ENCODE results near the gene KRT79.
"Not testable (repeated sequence)": the region's sequence is repeated elsewhere in the genome, so short reads cannot be mapped to it uniquely, and the experiment has no call there.

Gene KRT79

GRCh38 chr12:52806821-52807543 is 27.1 kb downstream of the KRT79 start:
- DNase-seq (ENCODE audit: low read depth) = no peak

GRCh38 chr12:52806169-52806811 is 27.8 kb downstream of the KRT79 start:
- no peak for DNase-seq (ENCODE audit: low read depth)

GRCh38 chr12:52805739-52806138 is 28.4 kb downstream of the KRT79 start:
- DNase-seq (ENCODE audit: low read depth) = no peak

GRCh38 chr12:52805000-52805399 is 29.1 kb downstream of the KRT79 start:
- DNase-seq (ENCODE audit: low read depth) = no peak

- DNase-seq (ENCODE audit: low read depth) = no peak
Observed at GRCh38 chr12:52802442-52802841, 31.7 kb downstream of the KRT79 start.

GRCh38 chr12:52801773-52802172 is 32.3 kb downstream of the KRT79 start:
- DNase-seq (ENCODE audit: low read depth) = no peak

GRCh38 chr12:52800259-52800917 is 33.7 kb downstream of the KRT79 start:
- DNase-seq (ENCODE audit: low read depth) = no peak

- DNase-seq (ENCODE audit: low read depth) = no peak
Observed at GRCh38 chr12:52799505-52800211, 34.5 kb downstream of the KRT79 start.

- no peak for DNase-seq (ENCODE audit: low read depth)
Observed at GRCh38 chr12:52798671-52799504, 35.2 kb downstream of the KRT79 start.

- peak; percentile 43 for DNase-seq (ENCODE audit: low read depth)
Observed at GRCh38 chr12:52798003-52798670, 36.0 kb downstream of the KRT79 start.

GRCh38 chr12:52797529-52797894 is 36.6 kb downstream of the KRT79 start:
- no peak for DNase-seq (ENCODE audit: low read depth)

- DNase-seq (ENCODE audit: low read depth) = no peak
Observed at GRCh38 chr12:52796839-52797528, 37.1 kb downstream of the KRT79 start.

GRCh38 chr12:52796429-52796794 is 37.7 kb downstream of the KRT79 start:
- DNase-seq (ENCODE audit: low read depth) = no peak

- DNase-seq (ENCODE audit: low read depth) = no peak
Observed at GRCh38 chr12:52795694-52796428, 38.2 kb downstream of the KRT79 start, which contains the start of gene KRT3. KRT3 (minus strand) TSS chr12:52796117; CDS start chr12:52796042, 75 bp downstream.

- DNase-seq (ENCODE audit: low read depth) = not testable (repeated sequence)
Observed at GRCh38 chr12:52795332-52795674, 38.8 kb downstream of the KRT79 start.

- no peak for DNase-seq (ENCODE audit: low read depth)
Observed at GRCh38 chr12:52794479-52795331, 39.4 kb downstream of the KRT79 start.

GRCh38 chr12:52792185-52793029 is 41.7 kb downstream of the KRT79 start:
- DNase-seq (ENCODE audit: low read depth) = no peak
